WTC11 (cell line): ENCODE measurements around the gene NXPH4.

Experiments used
- CREM ChIP-seq: sonication (generic); formaldehyde crosslinking; IDR thresholded peaks from 2 replicates; pipeline ENCODE4 v1.8.1; 2022; ENCODE audit warnings: mild to moderate bottlenecking, missing genetic modification reagents, moderate library complexity
- ESRRA ChIP-seq: sonication (generic); formaldehyde crosslinking; IDR thresholded peaks from 2 replicates; pipeline ENCODE4 v1.8.1; 2022; ENCODE audit warnings: mild to moderate bottlenecking, missing genetic modification reagents, borderline replicate concordance
- ZNF317 ChIP-seq: sonication (generic); formaldehyde crosslinking; IDR thresholded peaks from 2 replicates; pipeline ENCODE4 v1.8.1; 2023; ENCODE audit warnings: low read depth, mild to moderate bottlenecking, moderate library complexity, missing genetic modification reagents, borderline replicate concordance
- TF ChIP-seq, protein P1 (sequence below): fragments of 200-600 bp; IDR thresholded peaks from 2 replicates; pipeline ENCODE4 v1.8.0; 2022; ENCODE audit warnings: antibody characterized with exemption
- TF ChIP-seq, protein P2 (sequence below): sonication (generic); formaldehyde crosslinking; IDR thresholded peaks from 2 replicates; pipeline ENCODE4 v1.8.1; 2022; ENCODE audit warnings: mild to moderate bottlenecking, moderate library complexity, missing genetic modification reagents
- TF ChIP-seq, protein P3 (sequence below): sonication (generic); formaldehyde crosslinking; IDR thresholded peaks from 2 replicates; pipeline ENCODE4 v1.8.1; 2023; ENCODE audit warnings: mild to moderate bottlenecking, missing genetic modification reagents
- TF ChIP-seq, protein P4 (sequence below): sonication (generic); formaldehyde crosslinking; IDR thresholded peaks from 2 replicates; pipeline ENCODE4 v1.8.1; 2023; ENCODE audit warnings: mild to moderate bottlenecking, missing genetic modification reagents
- TF ChIP-seq, protein P5 (sequence below): sonication (generic); formaldehyde crosslinking; IDR thresholded peaks from 2 replicates; pipeline ENCODE4 v1.8.1; 2022; ENCODE audit warnings: mild to moderate bottlenecking, missing genetic modification reagents, moderate library complexity, borderline replicate concordance

DNA sequence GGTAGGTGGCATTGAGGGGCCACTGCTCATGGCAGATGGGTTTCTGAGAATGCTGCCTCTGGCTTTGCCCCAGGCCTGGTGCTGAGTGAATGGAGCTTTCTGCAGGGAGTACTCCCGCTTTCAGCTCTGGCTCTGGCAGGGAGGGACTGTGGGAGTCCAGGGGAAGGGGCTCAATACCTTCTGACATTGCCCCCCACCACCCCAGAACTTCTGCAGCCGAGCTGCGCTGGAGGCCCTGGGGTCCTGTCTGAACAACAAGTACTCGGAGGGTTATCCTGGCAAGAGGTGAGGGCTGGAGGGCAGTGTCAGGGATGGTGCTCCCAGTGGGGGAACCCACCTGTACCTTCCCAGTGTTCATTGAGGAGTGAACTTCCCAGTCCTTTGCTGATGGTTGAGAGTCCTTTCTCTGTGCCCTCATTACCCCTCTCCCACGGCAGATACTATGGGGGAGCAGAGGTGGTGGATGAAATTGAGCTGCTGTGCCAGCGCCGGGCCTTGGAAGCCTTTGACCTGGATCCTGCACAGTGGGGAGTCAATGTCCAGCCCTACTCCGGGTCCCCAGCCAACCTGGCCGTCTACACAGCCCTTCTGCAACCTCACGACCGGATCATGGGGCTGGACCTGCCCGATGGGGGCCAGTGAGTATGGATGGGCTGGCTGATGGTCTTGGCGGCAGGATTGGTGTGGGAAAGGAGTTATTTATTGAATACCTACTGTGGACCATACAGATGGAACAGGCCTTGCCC is 14.9 kb downstream of the NXPH4 start:
- TF ChIP-seq, protein P1, sequence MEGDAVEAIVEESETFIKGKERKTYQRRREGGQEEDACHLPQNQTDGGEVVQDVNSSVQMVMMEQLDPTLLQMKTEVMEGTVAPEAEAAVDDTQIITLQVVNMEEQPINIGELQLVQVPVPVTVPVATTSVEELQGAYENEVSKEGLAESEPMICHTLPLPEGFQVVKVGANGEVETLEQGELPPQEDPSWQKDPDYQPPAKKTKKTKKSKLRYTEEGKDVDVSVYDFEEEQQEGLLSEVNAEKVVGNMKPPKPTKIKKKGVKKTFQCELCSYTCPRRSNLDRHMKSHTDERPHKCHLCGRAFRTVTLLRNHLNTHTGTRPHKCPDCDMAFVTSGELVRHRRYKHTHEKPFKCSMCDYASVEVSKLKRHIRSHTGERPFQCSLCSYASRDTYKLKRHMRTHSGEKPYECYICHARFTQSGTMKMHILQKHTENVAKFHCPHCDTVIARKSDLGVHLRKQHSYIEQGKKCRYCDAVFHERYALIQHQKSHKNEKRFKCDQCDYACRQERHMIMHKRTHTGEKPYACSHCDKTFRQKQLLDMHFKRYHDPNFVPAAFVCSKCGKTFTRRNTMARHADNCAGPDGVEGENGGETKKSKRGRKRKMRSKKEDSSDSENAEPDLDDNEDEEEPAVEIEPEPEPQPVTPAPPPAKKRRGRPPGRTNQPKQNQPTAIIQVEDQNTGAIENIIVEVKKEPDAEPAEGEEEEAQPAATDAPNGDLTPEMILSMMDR = no peak
- TF ChIP-seq, protein P2, sequence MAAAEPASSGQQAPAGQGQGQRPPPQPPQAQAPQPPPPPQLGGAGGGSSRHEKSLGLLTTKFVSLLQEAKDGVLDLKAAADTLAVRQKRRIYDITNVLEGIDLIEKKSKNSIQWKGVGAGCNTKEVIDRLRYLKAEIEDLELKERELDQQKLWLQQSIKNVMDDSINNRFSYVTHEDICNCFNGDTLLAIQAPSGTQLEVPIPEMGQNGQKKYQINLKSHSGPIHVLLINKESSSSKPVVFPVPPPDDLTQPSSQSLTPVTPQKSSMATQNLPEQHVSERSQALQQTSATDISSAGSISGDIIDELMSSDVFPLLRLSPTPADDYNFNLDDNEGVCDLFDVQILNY (CRISPR knock-in tag) = no peak
- no peak for TF ChIP-seq ZNF317 (CRISPR knock-in tag)
- TF ChIP-seq, protein P3, sequence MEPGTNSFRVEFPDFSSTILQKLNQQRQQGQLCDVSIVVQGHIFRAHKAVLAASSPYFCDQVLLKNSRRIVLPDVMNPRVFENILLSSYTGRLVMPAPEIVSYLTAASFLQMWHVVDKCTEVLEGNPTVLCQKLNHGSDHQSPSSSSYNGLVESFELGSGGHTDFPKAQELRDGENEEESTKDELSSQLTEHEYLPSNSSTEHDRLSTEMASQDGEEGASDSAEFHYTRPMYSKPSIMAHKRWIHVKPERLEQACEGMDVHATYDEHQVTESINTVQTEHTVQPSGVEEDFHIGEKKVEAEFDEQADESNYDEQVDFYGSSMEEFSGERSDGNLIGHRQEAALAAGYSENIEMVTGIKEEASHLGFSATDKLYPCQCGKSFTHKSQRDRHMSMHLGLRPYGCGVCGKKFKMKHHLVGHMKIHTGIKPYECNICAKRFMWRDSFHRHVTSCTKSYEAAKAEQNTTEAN = no peak
- TF ChIP-seq, protein P4, sequence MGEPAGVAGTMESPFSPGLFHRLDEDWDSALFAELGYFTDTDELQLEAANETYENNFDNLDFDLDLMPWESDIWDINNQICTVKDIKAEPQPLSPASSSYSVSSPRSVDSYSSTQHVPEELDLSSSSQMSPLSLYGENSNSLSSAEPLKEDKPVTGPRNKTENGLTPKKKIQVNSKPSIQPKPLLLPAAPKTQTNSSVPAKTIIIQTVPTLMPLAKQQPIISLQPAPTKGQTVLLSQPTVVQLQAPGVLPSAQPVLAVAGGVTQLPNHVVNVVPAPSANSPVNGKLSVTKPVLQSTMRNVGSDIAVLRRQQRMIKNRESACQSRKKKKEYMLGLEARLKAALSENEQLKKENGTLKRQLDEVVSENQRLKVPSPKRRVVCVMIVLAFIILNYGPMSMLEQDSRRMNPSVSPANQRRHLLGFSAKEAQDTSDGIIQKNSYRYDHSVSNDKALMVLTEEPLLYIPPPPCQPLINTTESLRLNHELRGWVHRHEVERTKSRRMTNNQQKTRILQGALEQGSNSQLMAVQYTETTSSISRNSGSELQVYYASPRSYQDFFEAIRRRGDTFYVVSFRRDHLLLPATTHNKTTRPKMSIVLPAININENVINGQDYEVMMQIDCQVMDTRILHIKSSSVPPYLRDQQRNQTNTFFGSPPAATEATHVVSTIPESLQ (CRISPR knock-in tag) = no peak
- no peak for TF ChIP-seq ESRRA (CRISPR knock-in tag)
- no peak for TF ChIP-seq CREM
- TF ChIP-seq, protein P5, sequence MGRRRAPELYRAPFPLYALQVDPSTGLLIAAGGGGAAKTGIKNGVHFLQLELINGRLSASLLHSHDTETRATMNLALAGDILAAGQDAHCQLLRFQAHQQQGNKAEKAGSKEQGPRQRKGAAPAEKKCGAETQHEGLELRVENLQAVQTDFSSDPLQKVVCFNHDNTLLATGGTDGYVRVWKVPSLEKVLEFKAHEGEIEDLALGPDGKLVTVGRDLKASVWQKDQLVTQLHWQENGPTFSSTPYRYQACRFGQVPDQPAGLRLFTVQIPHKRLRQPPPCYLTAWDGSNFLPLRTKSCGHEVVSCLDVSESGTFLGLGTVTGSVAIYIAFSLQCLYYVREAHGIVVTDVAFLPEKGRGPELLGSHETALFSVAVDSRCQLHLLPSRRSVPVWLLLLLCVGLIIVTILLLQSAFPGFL = no peak
